Raji (cell line): Measurements from ENCODE around the gene SLX4.

Source experiments
- POLR2A ChIP-seq: IDR thresholded peaks from 2 replicates; pipeline ENCODE4 v1.6.1; 2011; ENCODE audit warnings: low read depth, low read length, control low read depth; ENCODE audit not compliant: insufficient read depth

The SLX4 gene

DNA sequence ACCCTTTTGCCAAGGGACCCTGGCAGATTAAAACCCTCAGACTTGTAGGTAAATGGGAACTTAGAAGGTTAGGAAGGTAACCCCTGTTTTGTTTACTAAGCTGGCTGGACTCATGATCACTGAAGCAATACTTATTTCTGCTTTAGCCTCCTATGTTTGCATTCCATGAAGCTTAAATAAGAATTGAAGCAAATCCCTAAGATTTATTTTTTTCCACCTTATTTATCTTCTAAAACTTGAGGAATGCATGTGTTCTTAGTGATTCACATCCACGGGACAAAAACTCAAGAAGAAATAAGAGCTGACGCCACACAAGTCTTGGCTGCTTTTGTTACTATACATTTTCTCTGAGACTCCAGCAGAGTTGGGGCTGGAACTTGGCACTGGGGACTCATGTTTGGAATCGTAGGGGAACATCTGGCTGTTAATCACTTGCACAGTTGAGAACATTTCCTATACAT lies 75.1 kb downstream of the SLX4 start:
- no peak for TF ChIP-seq POLR2A

DNA sequence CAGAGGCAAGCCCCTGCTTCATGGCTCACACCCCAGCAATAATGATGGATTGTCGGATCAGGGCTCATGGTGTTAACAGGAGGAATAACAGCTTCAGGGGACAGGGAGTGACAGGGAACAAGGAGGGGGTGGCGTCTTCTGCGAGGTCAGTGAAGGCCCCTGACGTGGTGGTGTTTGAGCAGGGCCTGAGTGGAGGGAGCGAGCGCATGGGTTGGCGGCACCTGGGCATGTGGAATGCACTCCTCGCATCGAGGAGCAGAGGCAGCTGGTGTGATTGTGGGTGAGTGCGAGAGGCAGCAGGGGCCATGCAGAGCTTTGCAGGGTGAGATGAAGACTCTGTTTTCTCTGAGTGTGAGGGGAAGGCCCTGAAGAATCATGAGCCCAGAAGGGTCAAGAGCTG lies 77.3 kb downstream of the SLX4 start:
- TF ChIP-seq POLR2A = no peak

DNA sequence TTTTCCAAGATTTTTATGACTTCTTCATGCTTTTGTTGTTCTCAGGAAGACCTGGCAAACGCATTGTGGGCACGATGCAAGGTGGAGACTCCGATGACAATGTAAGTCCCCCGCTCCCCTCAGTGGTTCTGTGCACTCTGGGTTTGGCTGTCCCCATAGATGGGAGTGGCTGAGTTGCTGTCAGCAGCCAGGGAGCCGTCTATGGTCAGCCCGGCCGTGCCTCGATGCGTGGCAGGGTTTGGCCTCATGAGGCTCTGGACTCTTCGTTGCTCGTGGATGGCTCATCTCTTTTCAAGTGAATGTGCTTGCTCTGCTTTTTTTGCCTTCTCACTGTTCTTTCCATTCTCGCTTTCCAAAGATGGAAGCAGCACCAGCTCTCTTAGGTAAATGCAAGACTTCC lies 78.7 kb downstream of the SLX4 start:
- no peak for TF ChIP-seq POLR2A
